ENCODE results near the gene FAM204A.

The FAM204A gene

DNA sequence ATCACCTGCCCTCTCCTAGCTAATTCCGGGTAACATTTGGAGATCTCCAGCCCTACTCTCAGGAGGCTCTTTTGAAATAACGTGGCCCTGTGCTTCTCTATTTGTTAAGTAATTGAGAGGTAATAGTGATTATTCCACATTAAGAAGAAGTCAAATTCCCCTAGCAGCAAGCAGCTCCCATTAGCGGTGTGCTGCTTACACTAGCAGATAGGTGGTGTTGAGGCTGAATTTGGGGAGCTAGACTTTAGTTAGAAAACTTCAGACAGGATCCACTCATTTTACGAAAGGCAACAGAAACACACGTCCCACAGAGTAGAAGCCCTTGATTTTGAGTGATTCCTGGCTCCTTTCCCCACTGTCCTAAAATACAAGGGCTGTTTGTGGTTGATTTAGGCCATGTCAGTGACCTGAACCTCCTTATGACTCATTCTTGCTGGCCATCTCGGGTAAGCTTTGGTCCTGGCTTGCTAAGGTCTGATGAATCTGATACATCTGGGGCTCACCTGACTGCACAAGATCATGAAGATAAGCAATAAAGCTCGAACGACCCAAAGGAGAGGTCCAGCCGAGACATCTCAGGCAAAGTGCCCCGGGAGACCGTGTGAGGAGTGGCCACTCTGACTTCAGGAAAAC, 77.2 kb downstream of the FAM204A start:
- H3K4me3 ChIP-seq, result no peak overlapping the region
- H3K27ac ChIP-seq, result no peak overlapping the region
- DNase-seq (ENCODE audit: low spot score), result no peak
- TF ChIP-seq, protein P1, sequence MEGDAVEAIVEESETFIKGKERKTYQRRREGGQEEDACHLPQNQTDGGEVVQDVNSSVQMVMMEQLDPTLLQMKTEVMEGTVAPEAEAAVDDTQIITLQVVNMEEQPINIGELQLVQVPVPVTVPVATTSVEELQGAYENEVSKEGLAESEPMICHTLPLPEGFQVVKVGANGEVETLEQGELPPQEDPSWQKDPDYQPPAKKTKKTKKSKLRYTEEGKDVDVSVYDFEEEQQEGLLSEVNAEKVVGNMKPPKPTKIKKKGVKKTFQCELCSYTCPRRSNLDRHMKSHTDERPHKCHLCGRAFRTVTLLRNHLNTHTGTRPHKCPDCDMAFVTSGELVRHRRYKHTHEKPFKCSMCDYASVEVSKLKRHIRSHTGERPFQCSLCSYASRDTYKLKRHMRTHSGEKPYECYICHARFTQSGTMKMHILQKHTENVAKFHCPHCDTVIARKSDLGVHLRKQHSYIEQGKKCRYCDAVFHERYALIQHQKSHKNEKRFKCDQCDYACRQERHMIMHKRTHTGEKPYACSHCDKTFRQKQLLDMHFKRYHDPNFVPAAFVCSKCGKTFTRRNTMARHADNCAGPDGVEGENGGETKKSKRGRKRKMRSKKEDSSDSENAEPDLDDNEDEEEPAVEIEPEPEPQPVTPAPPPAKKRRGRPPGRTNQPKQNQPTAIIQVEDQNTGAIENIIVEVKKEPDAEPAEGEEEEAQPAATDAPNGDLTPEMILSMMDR (IDR thresholded peaks at IDR 0.05), result no peak

DNA sequence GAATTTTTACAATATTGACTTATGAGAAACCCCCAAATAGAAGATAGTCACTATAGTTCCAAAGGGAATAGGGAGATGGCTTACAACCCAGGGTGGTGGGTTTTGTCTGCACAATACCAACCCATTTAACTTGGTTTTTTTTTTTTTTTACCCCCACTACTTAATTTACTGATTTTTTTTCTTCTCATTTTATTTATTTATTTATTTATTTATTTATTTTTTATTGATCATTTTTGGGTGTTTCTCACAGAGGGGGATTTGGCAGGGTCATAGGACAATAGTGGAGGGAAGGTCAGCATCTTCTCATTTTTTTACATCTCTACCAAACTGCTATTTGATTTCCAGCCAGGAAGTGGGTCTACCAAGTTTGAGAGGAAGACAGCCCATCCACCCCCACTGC, 77.9 kb downstream of the FAM204A start:
- H3K4me3 ChIP-seq, result no peak overlapping the region
- no peak overlapping the region for H3K27ac ChIP-seq
- DNase-seq (ENCODE audit: low spot score), result no peak
- TF ChIP-seq, protein P1 (IDR thresholded peaks at IDR 0.05), result no peak

DNA sequence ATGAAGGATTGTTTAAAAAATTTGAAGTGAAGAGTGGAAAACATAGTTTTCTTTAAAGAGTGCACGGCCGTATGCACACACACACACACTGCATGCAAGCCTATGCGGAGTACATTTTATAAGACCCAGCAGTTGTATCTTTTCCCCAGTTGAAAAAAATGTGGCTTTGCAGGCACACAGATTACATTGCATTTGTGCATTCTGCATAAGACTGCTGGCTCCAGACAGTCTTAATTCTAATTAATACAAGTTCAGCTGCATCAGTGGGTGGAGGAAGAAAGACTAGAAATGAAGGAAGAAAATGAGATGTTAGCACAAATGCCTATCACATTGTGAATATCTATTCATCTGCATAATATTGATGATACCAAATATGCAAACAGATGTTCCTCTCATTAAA, 79.6 kb downstream of the FAM204A start:
- no peak overlapping the region for H3K27ac ChIP-seq
- no peak for DNase-seq (ENCODE audit: low spot score)
- TF ChIP-seq, protein P1 (IDR thresholded peaks at IDR 0.05), result no peak

DNA sequence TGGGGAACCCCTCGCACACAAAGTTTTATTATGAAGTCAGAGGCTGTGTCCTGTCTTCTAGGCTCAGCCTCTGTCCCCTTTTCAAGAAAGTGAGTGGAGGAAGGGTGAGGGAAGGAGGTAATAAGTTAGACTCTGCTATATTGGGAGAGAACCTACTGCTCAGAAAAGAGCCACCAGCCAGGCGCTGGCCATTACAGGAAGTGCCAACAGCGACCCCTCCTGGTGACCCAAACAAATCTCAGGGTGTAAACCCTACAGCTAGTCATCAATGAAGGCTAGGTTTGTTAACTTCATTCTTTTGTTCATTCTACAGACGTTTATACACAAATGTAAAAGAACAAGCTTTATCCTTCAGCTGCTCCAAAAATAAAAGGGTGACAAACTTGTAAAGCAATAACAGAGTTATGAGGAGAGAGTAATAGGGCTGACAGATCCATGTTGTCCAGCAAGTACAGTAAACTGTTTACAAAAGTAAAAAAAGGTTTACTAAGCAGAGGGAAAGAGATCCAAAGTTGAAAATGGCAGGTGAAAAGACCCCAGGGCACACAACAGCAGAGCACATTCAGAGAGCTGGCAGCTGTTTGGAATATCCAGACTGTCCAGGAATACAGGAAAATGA, 82.7 kb downstream of the FAM204A start:
- TF ChIP-seq, protein P1 (IDR thresholded peaks at IDR 0.05), result no peak
- Histone ChIP-seq H3K4me3 (no peak overlapping the region), H3K27ac (no peak overlapping the region)
- DNase-seq (ENCODE audit: low spot score), result no peak

More for the DNA sequence above, 79.6 kb downstream of the FAM204A start:
- no peak overlapping the region for H3K4me3 ChIP-seq

DNA sequence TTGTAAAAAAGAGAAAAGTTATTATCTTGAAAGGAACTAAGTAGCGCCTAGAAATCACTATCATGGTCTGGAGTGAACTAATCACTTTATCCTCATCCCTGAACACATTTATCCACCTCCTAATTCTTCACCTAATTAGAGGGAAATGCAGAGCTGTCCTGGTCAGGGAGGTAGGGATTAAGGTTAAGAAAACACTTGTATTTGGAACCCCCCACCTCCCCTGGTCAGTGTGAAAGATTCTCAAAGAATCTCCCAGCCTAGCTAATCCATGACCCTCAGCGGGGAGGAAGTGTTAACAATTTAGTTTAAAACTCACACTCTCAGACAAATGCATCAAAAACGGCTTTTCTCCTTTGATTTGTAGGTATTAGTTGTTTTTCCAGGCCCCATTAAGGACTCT, 83.8 kb downstream of the FAM204A start:
- TF ChIP-seq, protein P1 (IDR thresholded peaks at IDR 0.05), result no peak
- H3K4me3 ChIP-seq, result no peak overlapping the region
- no peak overlapping the region for H3K27ac ChIP-seq
- DNase-seq (ENCODE audit: low spot score), result no peak

DNA sequence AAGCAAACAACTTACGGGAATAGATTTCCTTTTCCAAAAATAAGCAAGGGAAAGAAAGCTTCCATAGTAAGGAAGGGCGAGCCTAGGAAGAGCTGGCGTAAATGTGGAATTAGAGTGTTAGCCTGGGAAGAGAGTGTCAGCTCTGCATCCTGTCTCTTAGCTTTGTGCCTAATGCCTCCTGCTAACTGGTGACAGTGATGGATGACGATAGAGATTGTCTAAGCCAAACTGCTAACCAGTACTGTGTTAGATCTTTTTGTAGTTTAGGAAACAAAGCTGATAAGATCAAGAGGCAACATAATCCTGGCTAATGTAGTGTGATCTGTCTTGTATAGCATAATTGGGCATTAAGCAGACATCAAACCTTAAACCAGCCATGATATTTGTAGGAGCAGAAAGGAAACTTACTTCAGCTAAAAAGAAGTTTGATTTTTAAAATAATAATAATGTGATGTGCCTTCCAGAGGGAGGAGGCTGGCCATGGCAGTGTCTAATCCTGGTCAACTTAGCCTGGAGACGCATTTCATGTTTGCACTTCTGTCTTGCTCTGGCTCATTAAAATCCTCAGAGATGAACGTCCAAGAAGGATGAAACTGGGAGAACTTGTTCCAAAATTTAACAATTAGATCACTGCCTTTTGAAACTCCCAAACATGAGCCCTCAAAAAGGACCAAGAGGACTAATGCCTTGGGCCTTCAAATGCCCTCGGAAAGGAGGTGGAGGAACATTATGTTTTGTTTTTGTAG, 85.1 kb downstream of the FAM204A start:
- DNase-seq (ENCODE audit: low spot score), result no peak
- TF ChIP-seq, protein P1 (IDR thresholded peaks at IDR 0.05), result no peak
- H3K4me3 ChIP-seq, result no peak overlapping the region
- H3K27ac ChIP-seq, result no peak overlapping the region
